Muscle of back (tissue), 11 donors: ENCODE data around the gene RPL35. TPM values are rescaled to one million over a fixed set of nuclear protein-coding genes. Genes with fewer than 3 reads are reported as not detected.

Experiments used
- DNase-seq, 3 donors: peaks; one replicate each; pipeline versions ENCODE4 v3.0.0 to v3.0.0-alpha.2; 2013
- polyA plus RNA-seq, 10 donors: library from polyadenylated mRNA; unstranded; fragments of 120-200 nt; gene quantifications; one replicate each; pipeline ENCODE4 v1.2.1, GENCODE V29; 2013; ENCODE audit not compliant: insufficient read length in 10 of 10

The RPL35 gene
- polyA plus RNA-seq, 10 donors = 1,479 to 2,318 (median 1,842) TPM

GRCh38 chr9:124830593-124830992 is 31.2 kb downstream of the RPL35 start:
- no peak for DNase-seq

- DNase-seq = peak in 1 of 3 donors; percentile 36
Measured at GRCh38 chr9:124829334-124829669, 32.5 kb downstream of the RPL35 start.

GRCh38 chr9:124828489-124829333 is 33.0 kb downstream of the RPL35 start:
- DNase-seq = no peak

GRCh38 chr9:124820698-124821623 is 40.8 kb downstream of the RPL35 start:
- DNase-seq = peak in 2 of 3 donors; percentile 69 to 83

- no peak for DNase-seq
Measured at GRCh38 chr9:124818431-124819281, 43.1 kb downstream of the RPL35 start.

DNA sequence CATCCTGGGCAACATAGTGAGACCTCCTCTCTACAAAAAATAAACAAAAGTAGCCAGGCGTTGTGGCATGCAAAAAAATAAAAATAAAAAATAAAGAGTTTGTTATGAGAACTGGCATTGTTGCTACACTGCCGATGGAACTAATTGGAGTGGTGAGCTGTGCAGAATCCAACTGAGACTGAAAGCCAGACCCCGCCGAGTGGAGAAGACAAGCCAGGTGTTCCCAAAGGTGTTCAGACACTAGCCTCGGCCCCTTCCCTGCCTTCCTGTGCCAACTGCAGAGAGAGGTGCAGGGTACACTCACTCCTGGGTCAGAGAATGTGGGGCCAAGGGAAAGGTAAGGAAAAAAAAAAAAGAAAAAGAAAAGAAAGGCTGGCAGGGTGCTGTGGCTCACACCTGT is 46.2 kb downstream of the RPL35 start:
- no peak for DNase-seq

DNA sequence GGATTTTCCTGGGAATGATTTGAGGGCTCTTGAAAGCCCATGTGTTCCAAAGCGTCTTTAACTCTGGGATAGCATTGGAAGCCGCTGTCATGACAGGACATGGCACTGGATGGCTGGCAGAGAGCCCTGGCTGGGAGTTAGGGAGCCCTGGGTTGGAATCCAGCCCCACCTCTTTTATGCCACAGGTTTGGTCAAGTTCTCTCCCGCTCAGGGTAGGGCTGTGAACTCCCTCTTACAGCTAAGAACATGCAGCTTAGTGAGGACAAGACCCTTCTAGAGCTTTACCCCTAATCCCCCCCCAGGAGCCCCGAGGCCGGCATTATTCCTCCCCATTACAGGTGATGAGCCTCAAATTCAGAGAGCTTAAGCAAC is 47.6 kb downstream of the RPL35 start:
- no peak for DNase-seq

- peak in 1 of 3 donors; percentile 56 for DNase-seq
Measured at GRCh38 chr9:124813501-124814163, 48.1 kb downstream of the RPL35 start.

GRCh38 chr9:124813041-124813440 is 48.7 kb downstream of the RPL35 start:
- no peak for DNase-seq

GRCh38 chr9:124812441-124812876 is 49.3 kb downstream of the RPL35 start:
- DNase-seq = peak; percentile 84 to 96 (median 88)

DNA sequence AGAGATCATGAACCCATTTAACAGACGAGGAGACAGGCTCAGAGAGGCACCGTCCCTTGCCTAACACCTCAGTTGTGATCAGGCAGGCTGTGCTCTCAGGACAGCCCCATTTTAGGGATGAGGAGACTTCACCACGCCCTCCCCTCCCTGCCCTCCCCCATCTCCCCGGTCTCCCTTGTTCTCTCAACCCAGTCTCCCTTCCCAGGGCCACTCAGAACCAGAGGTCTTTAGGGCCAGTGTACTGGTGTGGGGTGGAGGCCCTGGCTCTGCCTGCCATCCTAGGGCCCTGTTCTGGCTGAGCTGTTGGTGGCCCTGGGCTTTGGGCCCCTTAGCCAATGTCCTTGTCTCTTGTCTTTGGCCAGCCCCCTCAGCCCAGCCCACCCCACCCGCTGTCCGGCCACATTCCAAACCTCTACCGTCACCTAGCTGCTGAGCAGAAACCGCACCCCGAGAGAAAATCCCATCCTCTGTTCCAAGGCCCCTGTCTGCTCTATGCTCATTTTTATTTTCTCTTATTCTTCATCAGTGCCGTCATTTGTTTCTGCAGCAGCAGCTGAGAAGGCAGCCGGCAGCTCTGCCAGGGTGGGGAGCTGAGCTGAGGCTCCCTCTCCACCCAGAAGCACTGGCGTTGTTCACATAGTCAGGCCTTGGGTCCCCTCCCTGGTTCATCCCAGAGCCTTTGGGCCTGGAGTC is 50.9 kb downstream of the RPL35 start:
- DNase-seq = peak; percentile 81 to 93 (median 89)

DNA sequence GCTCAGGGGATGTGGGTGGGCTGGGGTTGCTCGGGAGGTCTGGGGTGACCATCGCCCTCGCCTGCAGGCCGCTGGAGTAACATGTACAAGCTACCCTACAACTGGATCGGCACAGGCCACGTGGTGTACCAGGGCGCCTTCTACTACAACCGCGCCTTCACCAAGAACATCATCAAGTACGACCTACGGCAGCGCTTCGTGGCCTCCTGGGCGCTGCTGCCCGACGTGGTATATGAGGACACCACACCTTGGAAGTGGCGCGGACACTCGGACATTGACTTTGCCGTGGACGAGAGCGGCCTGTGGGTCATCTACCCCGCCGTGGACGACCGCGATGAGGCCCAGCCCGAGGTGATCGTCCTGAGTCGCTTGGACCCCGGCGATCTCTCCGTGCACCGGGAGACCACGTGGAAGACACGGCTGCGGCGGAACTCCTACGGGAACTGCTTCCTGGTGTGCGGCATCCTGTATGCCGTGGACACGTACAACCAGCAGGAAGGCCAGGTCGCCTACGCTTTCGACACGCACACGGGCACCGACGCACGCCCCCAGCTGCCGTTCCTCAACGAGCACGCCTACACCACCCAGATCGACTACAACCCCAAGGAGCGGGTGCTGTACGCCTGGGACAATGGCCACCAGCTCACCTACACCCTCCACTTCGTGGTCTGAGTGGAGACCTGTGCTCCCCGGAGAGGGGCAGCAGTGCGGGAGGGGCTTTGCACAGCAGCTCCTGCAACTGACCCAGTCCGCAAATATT is 51.8 kb downstream of the RPL35 start:
- DNase-seq = no peak

GRCh38 chr9:124809211-124809610 is 52.5 kb downstream of the RPL35 start:
- no peak for DNase-seq

- DNase-seq = no peak
Measured at GRCh38 chr9:124808246-124808956, 53.4 kb downstream of the RPL35 start.

Other genes with a start within 250 kb of the RPL35 start
- gene NR6A1, start 90.6 kb downstream of the RPL35 start, polyA plus RNA-seq = 1 to 10 TPM in 3 of 10 donors, under 1 TPM in 7; 0.51 to 1.5 (median 0.91) TPM
- 100 to 1,000 TPM; 124 to 166 (median 140) TPM for gene OLFML2A, start 84.8 kb downstream of the RPL35 start, polyA plus RNA-seq
- gene WDR38, start 8.5 kb downstream of the RPL35 start, polyA plus RNA-seq = under 1 TPM in 3 of 10 donors, not detected in 7; 0.10 to 0.43 (median 0.19) TPM
- gene ARPC5L, start 173 bp upstream of the RPL35 start, polyA plus RNA-seq = 10 to 100 TPM; 25.7 to 33.1 (median 29.5) TPM
- 10 to 100 TPM in 7 of 10 donors, 1 to 10 TPM in 3; 9.0 to 18.7 (median 11.2) TPM for gene GOLGA1, start 79.1 kb upstream of the RPL35 start, polyA plus RNA-seq